GM19468 (cell line): ENCODE measurements around the gene KIF4A.
"Not testable (repeated sequence)": the region's sequence is repeated elsewhere in the genome, so short reads cannot be mapped to it uniquely, and the experiment has no call there.

Experiments used
- ATAC-seq: cut with Tn5 transposase; IDR thresholded peaks from one replicate; pipeline ENCODE4 v1.9.1; 2021; ENCODE audit warnings: mild to moderate bottlenecking, moderate library complexity, moderate number of reproducible peaks; ENCODE audit not compliant: unreplicated experiment; ENCODE audit errors: extremely low read depth

Gene KIF4A

DNA sequence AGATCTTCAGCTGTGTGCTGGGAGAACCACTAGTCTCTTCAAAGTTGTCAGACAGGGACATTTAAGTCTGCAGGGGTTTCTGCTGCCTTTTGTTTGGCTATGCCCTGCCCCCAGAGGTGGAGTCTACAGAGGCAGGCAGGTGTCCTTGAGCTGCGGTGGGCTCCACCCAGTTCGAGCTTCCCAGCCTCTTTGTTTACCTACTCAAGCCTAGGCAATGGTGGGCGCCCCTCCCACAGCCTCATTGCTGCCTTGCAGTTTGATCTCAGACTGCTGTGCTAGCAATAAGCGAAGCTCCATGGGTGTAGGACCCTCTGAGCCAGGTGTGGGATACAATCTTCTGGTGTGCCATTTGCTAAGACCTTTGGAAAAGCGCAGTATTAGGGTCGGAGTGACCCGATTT lies 78.8 kb downstream of the KIF4A start:
- ATAC-seq, result not testable (repeated sequence)

DNA sequence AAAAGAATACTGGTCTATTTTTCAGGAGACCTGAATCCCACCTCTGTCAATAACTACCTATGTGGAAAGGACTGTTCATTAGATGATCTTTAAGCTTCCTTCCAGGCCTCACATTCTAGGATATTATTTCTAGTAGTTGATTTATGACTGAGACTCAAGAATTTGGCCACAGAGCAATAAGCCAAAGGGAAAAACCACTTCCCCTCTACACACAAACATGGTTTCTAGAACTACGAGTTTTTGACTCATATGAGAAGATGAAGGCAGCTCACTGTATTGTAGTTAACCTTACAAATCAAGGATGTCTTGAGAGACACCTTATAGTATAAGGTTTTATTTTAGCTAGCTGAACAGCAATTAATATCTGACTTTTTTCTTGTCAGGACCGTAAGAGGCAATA lies 96.3 kb downstream of the KIF4A start:
- ATAC-seq, result no peak

DNA sequence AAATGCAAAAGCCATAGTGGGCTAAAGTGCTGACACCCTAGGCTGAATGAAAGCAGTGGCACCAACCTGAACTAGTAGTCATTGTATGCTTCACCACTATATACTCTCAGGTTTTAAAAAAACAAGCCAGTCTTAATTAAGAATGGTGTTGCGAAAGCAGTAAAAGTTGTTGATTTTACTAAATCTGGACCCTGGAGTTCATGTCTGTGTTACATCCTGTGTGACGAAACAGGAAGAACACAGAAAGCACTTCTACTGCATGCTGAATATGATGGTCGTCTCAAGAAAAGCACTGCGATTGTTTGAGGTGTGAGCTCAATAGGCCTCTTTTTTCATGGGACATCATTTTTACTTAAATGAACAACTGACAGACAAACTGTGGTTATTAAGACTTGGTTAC lies 109.0 kb downstream of the KIF4A start:
- ATAC-seq, result no peak

DNA sequence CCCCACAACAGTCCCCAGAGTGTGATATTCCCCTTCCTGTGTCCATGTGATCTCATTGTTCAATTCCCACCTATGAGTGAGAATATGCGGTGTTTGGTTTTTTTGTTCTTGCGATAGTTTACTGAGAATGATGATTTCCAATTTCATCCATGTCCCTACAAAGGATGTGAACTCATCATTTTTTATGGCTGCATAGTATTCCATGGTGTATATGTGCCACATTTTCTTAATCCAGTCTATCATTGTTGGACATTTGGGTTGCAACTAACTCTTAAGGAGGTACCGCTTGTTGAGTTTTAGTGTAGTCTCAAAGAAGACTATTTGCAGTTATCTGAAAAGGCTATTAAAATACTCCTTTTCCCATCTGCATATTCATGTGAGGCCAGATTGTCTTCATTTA lies 110.3 kb downstream of the KIF4A start:
- not testable (repeated sequence) for ATAC-seq

DNA sequence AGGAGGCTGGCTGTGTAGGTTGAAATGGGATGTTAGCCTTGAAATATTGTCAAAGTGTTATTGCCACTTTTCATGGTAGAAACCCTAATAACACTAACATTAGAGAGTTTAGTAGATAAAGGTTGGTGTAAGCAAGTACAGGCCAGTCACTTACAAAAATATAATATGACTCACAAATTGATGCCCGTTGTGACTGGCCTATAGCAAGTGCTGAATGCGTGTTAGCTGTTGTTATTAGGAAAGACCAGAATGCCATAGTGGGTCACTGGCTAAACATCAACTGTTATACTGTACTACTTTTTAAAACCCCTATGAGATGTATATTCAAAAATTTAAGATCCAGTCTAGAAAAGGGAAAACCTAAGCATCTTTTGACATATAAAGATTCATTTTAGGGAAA lies 112.8 kb downstream of the KIF4A start:
- no peak for ATAC-seq

DNA sequence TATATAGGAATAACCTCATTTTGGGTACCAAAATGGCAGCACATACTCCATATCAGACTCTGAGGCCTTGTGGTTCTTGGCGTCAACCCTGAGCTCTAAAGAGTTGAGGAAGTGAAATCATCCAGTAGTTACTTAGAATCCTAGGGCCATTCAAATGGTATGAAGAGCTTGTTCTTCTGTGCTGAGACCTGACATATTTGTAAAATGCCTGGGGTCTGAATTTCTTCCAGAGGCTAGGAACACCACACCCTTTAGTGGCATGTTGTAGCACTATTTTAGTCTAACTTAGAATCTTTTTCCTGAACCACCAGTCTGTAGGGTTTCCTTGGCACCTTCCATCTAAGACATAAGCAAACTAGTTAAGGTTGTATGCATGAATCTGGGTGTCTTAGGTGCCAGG lies 115.1 kb downstream of the KIF4A start:
- no peak for ATAC-seq

DNA sequence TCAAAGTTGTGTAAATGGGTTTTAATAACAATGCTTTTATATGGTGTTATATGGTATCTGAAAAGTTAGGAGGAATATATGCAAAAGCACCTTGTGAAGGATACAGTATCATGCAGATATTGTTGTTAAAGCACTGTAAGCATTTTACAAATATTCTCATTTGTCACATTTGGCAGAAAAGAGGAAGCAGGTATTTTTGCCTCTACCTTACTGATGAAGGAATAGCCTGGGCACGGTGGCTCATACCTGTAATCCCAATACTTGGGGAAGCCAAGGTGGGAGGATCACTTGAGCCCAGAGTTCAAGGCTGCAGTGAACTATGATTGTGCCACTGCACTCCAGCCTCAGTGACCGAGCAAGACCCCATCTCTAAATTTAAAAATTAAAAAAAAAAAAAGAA lies 121.0 kb downstream of the KIF4A start:
- no peak for ATAC-seq

DNA sequence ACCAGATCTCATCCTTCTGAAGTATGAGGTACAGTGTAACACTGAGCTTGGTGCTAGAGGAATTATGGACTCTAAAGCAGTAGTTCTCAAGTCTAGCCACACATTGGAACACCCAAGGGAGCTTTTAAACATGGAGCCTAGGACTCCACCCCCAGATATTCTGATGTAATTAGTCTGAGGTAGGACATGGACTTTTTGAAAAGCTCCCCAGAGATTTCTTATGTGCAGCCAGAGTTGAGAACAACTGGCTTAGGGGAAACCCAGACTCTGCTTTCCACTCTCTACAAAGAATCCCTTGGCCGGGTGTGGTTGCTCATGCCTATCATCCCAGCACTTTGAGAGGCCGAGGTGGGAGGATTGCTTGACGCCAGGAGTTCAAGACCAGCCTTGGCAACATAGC lies 121.6 kb downstream of the KIF4A start:
- ATAC-seq, result no peak

DNA sequence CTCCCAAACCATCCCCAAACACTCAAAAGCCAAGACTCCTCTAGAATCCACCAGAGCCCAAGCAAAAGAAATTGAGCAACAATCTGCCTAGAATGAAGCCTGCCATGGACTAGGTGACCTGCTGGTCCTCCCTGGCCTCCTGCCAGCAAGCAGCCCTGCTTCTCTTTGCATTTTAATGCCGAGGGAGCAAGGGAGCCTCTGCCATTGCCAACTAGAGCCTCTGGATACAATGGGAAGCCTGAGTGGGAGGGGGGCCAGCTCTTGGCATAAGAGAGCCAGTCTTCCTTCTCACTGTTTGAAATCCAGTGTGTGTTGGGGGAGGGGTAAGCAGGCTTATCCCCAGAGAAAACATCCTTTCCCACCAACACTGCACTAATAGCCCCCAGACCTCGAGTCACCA lies 131.7 kb downstream of the KIF4A start:
- no peak for ATAC-seq

DNA sequence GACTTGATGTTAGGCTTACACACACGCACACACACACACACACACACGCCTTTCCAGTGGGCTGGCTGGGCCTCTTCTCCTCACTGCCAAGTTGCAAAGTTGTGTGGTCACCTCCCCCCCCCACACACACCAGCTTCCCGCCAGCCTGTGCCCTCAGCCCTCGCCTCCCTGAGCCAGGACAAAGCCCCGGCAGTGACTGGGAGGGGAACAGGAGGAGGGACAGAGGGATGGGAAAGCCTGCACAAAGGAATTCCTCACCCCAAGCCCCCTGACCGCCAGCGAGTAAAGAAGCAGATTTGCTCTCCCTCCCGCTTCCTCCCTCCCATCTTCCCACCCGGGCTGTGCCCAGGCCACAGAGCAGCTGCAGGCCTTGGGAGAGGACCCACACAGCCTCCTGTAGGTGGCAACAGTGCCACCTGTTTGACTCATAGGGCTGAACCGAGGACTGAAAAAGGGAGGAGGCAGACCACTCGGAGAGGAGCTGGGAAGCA lies 133.0 kb downstream of the KIF4A start, which contains the start of gene GDPD2:
TSS of gene GDPD2 (plus strand) at position 464 of the 491 bp plus-strand sequence. CDS start 1,671 bp downstream, outside the sequence.
- ATAC-seq, result no peak

DNA sequence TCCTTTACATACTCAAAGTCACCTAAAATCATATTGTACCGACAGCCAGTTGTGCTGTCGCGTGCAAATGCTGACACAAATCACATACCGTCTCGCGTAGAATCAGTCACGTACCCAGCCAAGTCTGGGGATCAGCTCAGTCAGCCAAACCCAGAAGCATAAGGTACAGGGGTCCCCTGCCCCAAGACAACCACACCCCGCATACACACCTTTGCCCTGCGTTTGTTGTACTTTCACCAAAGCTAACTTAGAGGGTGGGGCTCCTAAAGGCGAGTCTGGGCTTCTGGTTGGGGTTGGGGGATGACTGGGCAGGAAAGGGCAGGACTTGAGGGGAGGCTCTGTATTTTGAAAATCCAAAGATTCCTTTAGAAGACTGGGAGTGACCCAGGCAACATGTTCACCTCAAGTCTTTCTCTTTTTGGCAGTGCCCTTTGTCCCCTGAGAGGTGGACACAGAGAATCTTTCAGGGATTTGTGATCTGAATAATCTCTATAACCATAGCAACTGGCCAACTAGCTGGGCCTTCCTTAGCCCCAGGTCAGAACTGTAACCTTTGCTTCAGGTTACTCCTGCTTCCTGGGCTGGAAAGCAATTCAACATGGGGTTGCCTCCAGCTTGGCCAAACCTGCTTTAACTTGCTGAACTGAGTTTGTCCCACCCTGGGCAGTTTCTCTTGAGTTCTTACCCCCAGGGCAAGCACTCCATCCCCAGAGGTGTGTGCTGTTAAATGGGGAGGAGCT lies 134.2 kb downstream of the KIF4A start:
- no peak for ATAC-seq

DNA sequence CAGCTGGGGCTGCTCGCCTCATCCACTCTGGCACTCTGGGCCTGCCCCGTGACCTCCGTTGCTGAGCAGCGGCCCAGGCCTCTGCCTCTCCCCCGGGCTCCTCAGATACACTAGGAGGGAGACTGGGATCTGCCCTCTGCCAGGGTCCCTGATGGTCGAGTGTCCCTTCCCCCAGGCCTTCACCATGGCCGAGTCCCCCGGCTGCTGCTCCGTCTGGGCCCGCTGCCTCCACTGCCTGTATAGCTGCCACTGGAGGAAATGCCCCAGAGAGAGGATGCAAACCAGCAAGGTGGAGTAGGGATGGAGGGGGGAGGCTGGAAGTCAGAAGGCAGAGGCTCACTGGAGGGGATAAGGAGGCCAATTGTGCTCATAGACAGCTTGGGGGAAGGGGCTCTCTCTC lies 134.9 kb downstream of the KIF4A start:
- no peak for ATAC-seq

DNA sequence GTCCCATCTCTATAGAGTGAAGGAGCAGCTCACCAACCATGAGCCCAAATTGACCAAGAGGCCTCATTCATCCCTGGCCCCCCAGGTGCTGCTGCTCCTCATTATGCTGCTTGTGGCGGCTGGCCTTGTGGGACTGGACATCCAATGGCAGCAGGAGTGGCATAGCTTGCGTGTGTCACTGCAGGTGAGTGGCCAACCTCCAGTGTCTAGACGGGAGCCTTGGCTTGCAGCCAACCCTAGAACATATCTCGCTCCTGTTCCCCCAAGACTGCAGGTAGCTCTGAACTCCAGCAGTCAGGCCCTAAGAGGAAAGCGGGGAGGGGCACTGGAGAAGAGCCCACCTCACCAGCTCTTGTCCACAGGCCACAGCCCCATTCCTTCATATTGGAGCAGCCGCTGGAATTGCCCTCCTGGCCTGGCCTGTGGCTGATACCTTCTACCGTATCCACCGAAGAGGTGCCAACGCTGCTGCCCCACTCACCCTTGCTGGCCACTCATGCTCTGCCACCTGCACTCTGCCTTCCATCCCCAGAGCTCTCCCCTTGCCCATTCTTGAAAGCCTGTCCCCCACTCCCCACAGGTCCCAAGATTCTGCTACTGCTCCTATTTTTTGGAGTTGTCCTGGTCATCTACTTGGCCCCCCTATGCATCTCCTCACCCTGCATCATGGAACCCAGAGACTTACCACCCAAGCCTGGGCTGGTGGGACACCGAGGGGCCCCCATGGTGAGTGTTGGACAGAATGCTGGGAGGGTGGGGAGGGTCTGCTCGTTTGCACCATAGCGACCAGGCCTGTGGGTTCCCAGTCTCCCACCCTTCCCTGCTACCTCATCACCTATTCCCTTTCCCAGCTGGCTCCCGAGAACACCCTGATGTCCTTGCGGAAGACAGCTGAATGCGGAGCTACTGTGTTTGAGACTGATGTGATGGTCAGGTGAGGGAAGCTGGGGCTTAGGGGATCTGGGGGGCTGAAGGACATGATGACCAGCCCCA lies 136.7 kb downstream of the KIF4A start:
- ATAC-seq, result no peak

DNA sequence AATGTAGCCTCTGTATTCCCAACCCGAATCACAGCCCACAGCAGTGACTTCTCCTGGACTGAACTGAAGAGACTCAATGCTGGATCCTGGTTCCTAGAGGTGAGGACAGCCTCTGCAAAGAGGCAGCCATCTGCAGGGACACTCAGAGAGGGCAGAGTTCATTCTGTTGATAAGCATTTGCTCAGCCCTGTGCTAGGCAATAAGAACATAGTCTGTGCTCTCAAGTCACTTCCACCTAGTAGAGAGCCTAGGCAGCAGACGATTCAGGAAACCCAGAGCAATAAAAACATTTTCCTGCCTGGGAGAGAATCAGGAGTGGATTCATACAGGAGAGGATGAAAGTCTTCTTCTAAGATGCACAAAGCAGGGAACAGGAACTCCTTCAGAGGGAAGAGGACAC lies 137.5 kb downstream of the KIF4A start:
- ATAC-seq, result no peak

DNA sequence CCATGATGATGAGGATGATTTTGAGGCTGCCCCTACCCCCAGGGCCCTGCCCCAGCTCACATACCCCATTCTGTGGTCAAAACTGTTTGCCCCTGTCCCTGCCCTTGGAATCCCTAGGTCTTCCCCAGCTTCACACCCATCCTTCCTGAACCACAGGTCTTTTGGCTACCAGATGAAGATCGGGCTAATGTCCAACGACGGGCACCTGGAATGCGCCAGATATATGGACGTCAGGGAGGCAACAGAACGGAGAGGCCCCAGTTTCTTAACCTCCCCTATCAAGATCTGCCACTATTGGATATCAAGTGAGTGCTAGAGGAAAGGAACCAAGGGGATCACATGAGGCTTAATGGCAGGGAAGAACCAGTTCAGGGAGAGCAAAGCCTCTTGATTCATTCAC lies 139.9 kb downstream of the KIF4A start:
- no peak for ATAC-seq

DNA sequence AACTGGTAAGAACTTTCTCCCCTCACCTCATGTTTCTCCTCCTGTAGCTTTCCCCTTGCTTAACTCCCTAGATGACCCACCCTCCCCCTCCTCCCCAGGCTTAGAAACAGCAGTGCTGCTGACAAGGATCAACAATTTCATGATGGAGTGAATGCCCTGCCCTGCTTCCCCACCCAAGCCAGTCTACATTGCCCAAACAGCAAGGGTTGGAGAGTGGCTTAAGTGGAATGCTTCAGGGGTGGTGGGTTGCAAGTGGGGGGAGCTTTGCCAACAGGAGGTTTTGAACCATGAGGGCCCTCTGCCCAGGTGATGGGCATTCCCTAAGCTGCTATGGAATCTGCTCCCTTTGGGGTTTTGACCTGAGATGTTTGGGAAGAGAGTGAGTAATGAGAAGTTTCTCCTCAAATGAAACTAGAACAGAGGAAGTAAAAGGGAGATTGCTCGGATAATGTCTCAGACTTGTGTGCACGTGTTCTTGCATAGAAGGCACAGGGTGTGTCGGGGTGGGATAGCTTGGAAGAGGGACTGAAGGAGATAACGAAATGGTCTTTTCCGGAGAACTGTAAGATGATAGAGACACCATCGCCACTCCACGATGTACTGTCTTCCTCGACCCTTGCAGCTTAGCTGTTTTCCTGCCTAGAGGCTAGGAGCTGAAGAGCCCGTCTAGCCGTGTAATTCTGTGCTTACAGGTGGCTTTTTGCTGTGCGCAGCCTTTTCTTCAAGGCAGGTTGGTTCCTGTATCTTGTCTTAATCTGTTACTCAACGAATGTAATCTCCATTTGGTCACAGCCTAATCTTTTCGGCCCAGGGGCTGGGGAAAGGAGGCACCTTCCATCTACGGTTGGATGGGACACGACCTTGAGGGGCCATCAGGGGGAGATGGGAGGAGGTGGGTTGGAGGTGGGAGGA lies 143.3 kb downstream of the KIF4A start:
- no peak for ATAC-seq

DNA sequence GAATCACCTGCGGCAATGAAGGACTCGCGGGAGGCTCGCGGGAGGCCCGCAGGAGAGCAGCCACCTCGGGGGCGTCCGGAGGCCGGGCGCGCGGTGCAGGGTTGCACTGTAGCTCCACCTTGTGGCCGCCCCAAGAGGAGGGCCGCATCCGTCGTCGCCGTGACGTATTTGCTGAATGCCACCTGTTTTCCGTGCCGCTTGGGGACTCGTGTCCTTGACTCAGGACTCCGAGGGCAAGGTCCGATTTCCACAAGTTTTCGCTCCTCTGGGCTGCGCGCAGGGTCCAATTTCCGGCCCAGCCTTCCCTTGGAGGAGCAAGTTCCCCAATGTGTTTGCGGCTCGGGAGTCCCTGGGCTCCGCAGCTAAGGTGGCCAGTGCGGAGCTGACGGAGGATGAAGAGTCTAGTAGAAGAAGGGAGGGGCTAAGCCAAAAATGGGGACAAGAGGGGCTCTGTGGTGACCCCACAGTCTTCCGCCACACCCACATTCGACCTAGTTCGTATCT lies 144.0 kb downstream of the KIF4A start:
- no peak for ATAC-seq

DNA sequence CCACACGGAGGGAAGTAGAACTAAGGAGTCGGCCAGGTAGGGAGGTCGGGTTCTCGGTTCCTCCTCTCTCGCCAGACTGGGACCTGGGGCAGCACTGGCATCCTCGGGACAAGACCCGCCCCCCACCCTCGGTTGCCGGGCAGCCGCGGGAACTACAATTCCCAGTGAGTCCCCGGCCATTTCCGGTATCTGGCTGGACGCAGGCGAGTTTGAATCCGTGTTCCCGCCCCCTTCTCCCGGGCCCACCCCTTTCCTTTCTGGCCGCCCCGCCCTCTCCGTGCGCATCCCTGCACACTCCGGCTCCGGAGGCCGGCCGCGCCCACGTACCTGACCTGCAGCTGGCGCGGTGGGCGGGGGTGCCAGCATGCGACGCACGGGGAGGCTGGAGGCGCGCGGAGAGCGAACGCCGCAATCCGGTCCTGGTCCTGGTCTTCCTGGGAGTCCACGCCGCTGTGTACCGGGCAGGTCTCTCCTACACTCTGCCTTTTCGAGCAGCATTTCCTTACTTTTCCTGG lies 144.5 kb downstream of the KIF4A start:
- peak; percentile 37 for ATAC-seq

DNA sequence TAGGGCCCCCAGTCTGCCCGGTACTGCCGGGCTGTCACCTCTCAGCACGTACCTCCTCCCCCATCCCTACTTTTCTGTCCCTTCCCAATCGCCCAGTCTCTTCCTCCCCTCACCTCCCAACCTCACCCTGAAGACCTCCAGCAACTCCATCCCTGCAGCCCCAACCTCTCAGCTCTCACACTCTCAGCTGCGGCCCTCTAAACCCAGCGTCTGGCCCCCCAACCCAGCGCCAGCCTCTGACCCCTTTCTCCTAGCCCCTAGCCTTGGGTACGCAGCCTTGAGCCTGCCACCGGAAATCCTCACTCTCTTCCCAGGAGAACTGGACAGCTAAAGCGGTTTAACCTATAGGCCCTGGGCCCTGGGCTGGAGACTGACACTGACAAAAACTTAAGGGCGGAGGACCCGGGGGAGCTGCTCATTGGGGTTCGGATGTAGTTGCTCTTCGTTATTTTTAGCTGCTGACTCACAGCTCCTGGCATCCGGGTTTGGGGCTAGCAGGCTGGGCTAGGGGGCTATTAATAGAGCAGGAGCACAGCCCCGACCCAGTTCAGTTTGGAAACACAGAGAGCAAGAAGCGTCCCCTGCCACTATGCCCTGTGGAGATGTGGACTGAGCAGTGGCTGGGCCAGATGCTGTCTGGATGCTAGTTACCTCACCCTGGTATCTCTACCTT lies 145.1 kb downstream of the KIF4A start:
- no peak for ATAC-seq
